Measurements from ENCODE around the gene PRRT1. TPM values are rescaled to one million over a fixed set of nuclear protein-coding genes. Genes with fewer than 3 reads are reported as not detected.

Gene PRRT1
- total and polyA plus RNA-seq, 4 donors: 0.53 to 2.0 (median 0.97) TPM

DNA sequence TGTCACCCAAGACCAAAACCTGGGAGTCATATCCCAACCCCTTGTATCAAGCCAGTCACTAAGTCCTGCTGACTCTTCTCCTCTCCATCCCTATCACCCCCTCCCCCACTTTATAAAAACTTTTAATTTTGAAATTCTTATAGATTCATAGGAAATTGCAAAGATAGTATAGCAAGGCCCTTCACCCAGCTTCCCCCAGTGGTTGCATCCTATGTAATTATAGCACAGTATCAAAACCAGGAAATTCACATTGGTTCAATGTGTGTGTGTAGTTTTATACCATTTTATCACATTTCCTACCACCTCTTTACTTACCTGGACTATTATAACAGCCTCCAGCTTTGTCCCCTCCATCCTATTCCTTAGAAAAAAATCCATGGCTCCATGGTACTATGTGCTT is 6.3 kb upstream of the PRRT1 start:
- Histone ChIP-seq H3K9me3 (ENCODE audit: control insufficient read depth in 4 of 4, insufficient read depth in 3 of 4, low read length in 3 of 4) (no peaks in the 10 kb centered on the region), H3K4me3 (no peak overlapping the region), H3K27me3 (ENCODE audit: control insufficient read depth in 3 of 3, insufficient read depth in 3 of 3, low read length in 2 of 3) (peaks cover 0 to 20% (median 0%) of the 10 kb centered on the region in 3 donors), H3K27ac (ENCODE audit: low read depth in 1 of 2, low read length in 1 of 2) (no peak overlapping the region), H3K9ac (ENCODE audit: insufficient read depth in 1 of 2, low read length in 2 of 2) (no peak overlapping the region), H3K36me3 (ENCODE audit: control insufficient read depth in 4 of 4, insufficient read depth in 4 of 4, low read length in 4 of 4) (peaks cover 4 to 26% (median 10%) of the 10 kb centered on the region in 4 donors), H3K4me1 (ENCODE audit: control insufficient read depth in 5 of 5, insufficient read depth in 5 of 5, low read length in 5 of 5) (peaks cover 0 to 16% (median 5%) of the 10 kb centered on the region in 5 donors)
- DNase-seq (no peak), ATAC-seq (ENCODE audit: insufficient read depth, low FRiP score) (no peak)
- no peak for TF ChIP-seq CTCF (IDR thresholded peaks at IDR 0.05; ENCODE audit: control extremely low read depth, extremely low read depth)

DNA sequence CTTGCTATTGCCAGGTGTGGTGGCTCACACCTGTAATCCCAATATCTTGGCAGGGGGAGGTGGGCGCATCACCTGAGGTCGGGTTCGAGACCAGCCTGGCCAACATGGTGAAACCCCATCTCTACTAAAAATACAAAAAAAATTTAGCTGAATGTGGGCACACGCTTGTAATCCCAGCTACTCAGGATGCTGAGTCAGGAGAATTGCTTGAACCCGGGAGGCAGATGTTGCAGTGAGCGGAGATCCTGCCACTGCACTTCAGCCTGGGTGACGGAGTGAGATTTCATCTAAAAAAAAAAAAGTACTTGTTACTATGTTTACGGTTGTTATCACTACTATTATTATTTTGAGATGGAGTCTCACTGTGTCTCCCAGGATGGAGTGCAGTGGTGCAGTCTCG is 5.2 kb upstream of the PRRT1 start:
- 91 to 95% methylated on average over 9 of the region's 9 CpGs for WGBS, 2 donors
- DNase-seq: no peak

DNA sequence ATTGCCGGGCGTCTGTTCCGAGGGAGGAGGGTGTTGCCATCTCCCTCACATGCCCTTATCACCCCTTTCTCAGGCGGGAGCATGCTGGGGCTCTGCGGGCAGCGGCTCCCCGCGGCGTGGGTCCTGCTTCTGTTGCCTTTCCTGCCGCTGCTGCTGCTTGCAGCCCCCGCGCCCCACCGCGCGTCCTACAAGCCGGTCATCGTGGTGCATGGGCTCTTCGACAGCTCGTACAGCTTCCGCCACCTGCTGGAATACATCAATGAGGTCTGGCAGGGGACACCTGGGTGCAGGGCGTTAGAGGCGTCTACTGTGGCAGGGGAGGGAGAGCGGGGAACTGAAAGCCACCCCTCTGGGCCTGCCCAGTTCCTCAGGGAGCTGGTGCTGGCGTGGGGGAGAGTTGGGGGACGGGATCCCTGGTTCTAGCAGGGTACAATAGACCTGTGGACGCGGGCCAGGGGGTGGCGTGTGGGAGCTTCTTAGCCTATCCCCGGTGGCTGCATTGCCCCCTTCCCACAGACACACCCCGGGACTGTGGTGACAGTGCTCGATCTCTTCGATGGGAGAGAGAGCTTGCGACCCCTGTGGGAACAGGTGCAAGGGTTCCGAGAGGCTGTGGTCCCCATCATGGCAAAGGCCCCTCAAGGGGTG is 2.9 kb upstream of the PRRT1 start:
- ATAC-seq (ENCODE audit: insufficient read depth, low FRiP score) (no peak), DNase-seq (peak; percentile 76 to 80 (median 79))
- 5% methylated on average over 33 to 34 of the region's 34 CpGs for WGBS, 2 donors
- Histone ChIP-seq H3K9ac (ENCODE audit: insufficient read depth in 1 of 2, low read length in 2 of 2) (peak overlapping the region; percentile 73 to 74), H3K9me3 (ENCODE audit: control insufficient read depth in 4 of 4, insufficient read depth in 3 of 4, low read length in 3 of 4) (no peaks in the 10 kb centered on the region), H3K4me1 (ENCODE audit: control insufficient read depth in 5 of 5, insufficient read depth in 5 of 5, low read length in 5 of 5) (peaks cover 2 to 37% (median 15%) of the 10 kb centered on the region in 5 donors), H3K27ac (ENCODE audit: low read depth in 1 of 2, low read length in 1 of 2) (peak overlapping the region; percentile 78 to 87), H3K27me3 (ENCODE audit: control insufficient read depth in 3 of 3, insufficient read depth in 3 of 3, low read length in 2 of 3) (peaks cover 0 to 41% (median 22%) of the 10 kb centered on the region in 3 donors), H3K36me3 (ENCODE audit: control insufficient read depth in 4 of 4, insufficient read depth in 4 of 4, low read length in 4 of 4) (peaks cover 4 to 26% (median 10%) of the 10 kb centered on the region in 4 donors), H3K4me3 (peak overlapping the region; percentile 69)
- TF ChIP-seq CTCF (IDR thresholded peaks at IDR 0.05; ENCODE audit: control extremely low read depth, extremely low read depth): peak; percentile 47

More for the DNA sequence above, 5.2 kb upstream of the PRRT1 start:
- ATAC-seq (ENCODE audit: insufficient read depth, low FRiP score): no peak
- no peak overlapping the region for H3K27ac ChIP-seq (ENCODE audit: low read depth in 1 of 2, low read length in 1 of 2)
- no peak for TF ChIP-seq CTCF (IDR thresholded peaks at IDR 0.05; ENCODE audit: control extremely low read depth, extremely low read depth)
- H3K9me3 ChIP-seq (ENCODE audit: control insufficient read depth in 4 of 4, insufficient read depth in 3 of 4, low read length in 3 of 4): no peaks in the 10 kb centered on the region
- no peak overlapping the region for H3K4me3 ChIP-seq
- no peak overlapping the region for H3K9ac ChIP-seq (ENCODE audit: insufficient read depth in 1 of 2, low read length in 2 of 2)
- H3K36me3 ChIP-seq (ENCODE audit: control insufficient read depth in 4 of 4, insufficient read depth in 4 of 4, low read length in 4 of 4): peaks cover 4 to 26% (median 10%) of the 10 kb centered on the region in 4 donors
- H3K27me3 ChIP-seq (ENCODE audit: control insufficient read depth in 3 of 3, insufficient read depth in 3 of 3, low read length in 2 of 3): peaks cover 0 to 24% (median 8%) of the 10 kb centered on the region in 3 donors
- peaks cover 2 to 28% (median 15%) of the 10 kb centered on the region in 5 donors for H3K4me1 ChIP-seq (ENCODE audit: control insufficient read depth in 5 of 5, insufficient read depth in 5 of 5, low read length in 5 of 5)

Data from lung (tissue), 12 donors.